ENCODE measurements around the gene USHBP1. TPM values are rescaled to one million over a fixed set of nuclear protein-coding genes. Genes with fewer than 3 reads are reported as not detected.

USHBP1 gene
- total and polyA plus RNA-seq, 2 of the 13 experiments (the other 11 are each of a cell fraction or from before 2014, with no cell fraction given): 0.15 to 1.5 TPM

DNA sequence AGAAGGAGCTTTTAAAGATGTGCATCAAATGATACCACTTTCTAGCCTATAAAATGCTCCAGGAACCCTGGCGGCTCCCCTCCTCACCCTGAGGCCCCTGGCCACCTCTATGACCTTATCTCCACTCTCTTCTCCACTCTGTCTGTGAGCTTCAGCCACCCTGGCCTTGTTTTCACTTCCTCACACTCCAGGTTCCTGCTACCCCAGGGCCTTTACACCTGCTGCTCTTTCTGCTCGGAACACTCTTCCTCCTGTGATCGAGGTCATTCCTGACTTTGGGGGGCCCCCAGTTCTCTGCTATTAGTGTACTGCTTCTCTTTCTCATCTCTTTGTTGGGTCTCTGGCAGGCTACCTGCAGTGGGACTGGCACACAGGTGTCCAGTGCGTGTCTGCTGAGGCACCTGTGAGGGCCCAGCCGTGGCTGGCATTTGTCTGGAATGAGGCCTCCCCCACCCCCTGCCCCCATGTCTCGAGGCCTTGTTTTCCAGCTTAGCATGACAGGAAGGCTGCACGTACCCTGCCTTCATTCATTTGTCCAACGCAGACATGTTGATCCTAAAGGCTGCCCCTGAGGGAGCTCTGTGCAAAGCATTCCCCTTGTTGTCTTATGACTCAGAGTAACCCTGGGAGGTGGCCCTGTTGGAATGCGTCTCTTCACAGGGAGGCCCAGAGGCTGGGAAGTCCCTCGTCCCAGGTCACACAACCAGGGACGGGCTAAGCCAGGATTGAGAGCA is 47.1 kb upstream of the USHBP1 start:
- peak; percentile 76 for DNase-seq (ENCODE audit: low spot score)
- in situ Hi-C loops (cut with HindIII; ENCODE audit: extremely low pct_ligation_motif_present, low pct_unique_long_range_greater_than_20kb): no loop called here
- POLR2A ChIA-PET: interaction anchor here (1.0 to 1.6 kb wide), 4 partner anchors 11 to 108 kb away, joined by 3 to 4 read pairs (median 4); partner anchors contain the start of gene USE1
- TF ChIP-seq, protein P1, sequence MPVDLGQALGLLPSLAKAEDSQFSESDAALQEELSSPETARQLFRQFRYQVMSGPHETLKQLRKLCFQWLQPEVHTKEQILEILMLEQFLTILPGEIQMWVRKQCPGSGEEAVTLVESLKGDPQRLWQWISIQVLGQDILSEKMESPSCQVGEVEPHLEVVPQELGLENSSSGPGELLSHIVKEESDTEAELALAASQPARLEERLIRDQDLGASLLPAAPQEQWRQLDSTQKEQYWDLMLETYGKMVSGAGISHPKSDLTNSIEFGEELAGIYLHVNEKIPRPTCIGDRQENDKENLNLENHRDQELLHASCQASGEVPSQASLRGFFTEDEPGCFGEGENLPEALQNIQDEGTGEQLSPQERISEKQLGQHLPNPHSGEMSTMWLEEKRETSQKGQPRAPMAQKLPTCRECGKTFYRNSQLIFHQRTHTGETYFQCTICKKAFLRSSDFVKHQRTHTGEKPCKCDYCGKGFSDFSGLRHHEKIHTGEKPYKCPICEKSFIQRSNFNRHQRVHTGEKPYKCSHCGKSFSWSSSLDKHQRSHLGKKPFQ (CRISPR knock-in tag; IDR thresholded peaks at IDR 0.05; ENCODE audit: insufficient replicate concordance): no peak
- TF ChIP-seq, protein P2, sequence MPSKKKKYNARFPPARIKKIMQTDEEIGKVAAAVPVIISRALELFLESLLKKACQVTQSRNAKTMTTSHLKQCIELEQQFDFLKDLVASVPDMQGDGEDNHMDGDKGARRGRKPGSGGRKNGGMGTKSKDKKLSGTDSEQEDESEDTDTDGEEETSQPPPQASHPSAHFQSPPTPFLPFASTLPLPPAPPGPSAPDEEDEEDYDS (CRISPR knock-in tag; IDR thresholded peaks at IDR 0.05): 0 out of 2 replicates have a peak, but pooled peaks have one; percentile 19
- no peak for TF ChIP-seq FOXA1 (IDR thresholded peaks at IDR 0.05)
- 0 out of 2 replicates have a peak, but pooled peaks have one; percentile 26 for TF ChIP-seq FOXA1 (CRISPR knock-in tag; IDR thresholded peaks at IDR 0.05)
- no peak for TF ChIP-seq MTA1 (CRISPR knock-in tag; IDR thresholded peaks at IDR 0.05; ENCODE audit: borderline replicate concordance)
- no peak for TF ChIP-seq ZSCAN31 (CRISPR knock-in tag; IDR thresholded peaks at IDR 0.05; ENCODE audit: low read depth)
- TF ChIP-seq, protein P3, sequence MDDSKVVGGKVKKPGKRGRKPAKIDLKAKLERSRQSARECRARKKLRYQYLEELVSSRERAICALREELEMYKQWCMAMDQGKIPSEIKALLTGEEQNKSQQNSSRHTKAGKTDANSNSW (CRISPR knock-in tag; IDR thresholded peaks at IDR 0.05; ENCODE audit: borderline replicate concordance): no peak
- TF ChIP-seq, protein P4, sequence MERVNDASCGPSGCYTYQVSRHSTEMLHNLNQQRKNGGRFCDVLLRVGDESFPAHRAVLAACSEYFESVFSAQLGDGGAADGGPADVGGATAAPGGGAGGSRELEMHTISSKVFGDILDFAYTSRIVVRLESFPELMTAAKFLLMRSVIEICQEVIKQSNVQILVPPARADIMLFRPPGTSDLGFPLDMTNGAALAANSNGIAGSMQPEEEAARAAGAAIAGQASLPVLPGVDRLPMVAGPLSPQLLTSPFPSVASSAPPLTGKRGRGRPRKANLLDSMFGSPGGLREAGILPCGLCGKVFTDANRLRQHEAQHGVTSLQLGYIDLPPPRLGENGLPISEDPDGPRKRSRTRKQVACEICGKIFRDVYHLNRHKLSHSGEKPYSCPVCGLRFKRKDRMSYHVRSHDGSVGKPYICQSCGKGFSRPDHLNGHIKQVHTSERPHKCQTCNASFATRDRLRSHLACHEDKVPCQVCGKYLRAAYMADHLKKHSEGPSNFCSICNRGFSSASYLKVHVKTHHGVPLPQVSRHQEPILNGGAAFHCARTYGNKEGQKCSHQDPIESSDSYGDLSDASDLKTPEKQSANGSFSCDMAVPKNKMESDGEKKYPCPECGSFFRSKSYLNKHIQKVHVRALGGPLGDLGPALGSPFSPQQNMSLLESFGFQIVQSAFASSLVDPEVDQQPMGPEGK (CRISPR knock-in tag; IDR thresholded peaks at IDR 0.05): no peak
- peak; percentile 84 for TF ChIP-seq TEAD3 (CRISPR knock-in tag; optimal IDR thresholded peaks at IDR 0.05; ENCODE audit: borderline replicate concordance)
- TF ChIP-seq ZNF501 (CRISPR knock-in tag; IDR thresholded peaks at IDR 0.05): 0 out of 2 replicates have a peak, but pooled peaks have one; percentile 11
- TF ChIP-seq, protein P5, sequence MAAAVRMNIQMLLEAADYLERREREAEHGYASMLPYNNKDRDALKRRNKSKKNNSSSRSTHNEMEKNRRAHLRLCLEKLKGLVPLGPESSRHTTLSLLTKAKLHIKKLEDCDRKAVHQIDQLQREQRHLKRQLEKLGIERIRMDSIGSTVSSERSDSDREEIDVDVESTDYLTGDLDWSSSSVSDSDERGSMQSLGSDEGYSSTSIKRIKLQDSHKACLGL (CRISPR knock-in tag; IDR thresholded peaks at IDR 0.05): no peak
- no peak for TF ChIP-seq SCMH1 (CRISPR knock-in tag; IDR thresholded peaks at IDR 0.05; ENCODE audit: borderline replicate concordance)
- TF ChIP-seq HIVEP1 (CRISPR knock-in tag; IDR thresholded peaks at IDR 0.05): peak; percentile 53; the same call in 1 of the 2 replicates
- no peak for TF ChIP-seq TOPORS (CRISPR knock-in tag; IDR thresholded peaks at IDR 0.05)
- TF ChIP-seq TBX2 (CRISPR knock-in tag; IDR thresholded peaks at IDR 0.05; ENCODE audit: borderline replicate concordance): no peak
- TF ChIP-seq, protein P6, sequence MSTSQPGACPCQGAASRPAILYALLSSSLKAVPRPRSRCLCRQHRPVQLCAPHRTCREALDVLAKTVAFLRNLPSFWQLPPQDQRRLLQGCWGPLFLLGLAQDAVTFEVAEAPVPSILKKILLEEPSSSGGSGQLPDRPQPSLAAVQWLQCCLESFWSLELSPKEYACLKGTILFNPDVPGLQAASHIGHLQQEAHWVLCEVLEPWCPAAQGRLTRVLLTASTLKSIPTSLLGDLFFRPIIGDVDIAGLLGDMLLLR (CRISPR knock-in tag; IDR thresholded peaks at IDR 0.05): peak; percentile 16; the same call in 1 of the 2 replicates
- TF ChIP-seq, protein P7, sequence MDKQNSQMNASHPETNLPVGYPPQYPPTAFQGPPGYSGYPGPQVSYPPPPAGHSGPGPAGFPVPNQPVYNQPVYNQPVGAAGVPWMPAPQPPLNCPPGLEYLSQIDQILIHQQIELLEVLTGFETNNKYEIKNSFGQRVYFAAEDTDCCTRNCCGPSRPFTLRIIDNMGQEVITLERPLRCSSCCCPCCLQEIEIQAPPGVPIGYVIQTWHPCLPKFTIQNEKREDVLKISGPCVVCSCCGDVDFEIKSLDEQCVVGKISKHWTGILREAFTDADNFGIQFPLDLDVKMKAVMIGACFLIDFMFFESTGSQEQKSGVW (CRISPR knock-in tag; IDR thresholded peaks at IDR 0.05; ENCODE audit: borderline replicate concordance): no peak

More for the DNA sequence above, 47.1 kb upstream of the USHBP1 start:
- Histone ChIP-seq H3K4me1 (ENCODE audit: insufficient read depth, low read length) (peaks cover 36% of the 10 kb centered on the region), H3K36me3 (replicated peaks in 1 of 2; ENCODE audit: control insufficient read depth in 1 of 2, insufficient read depth in 2 of 2, low read length in 2 of 2) (peaks cover 12 to 20% of the 10 kb centered on the region in 2 experiments; a peak in 4 of 5 replicates), H3K4me3 (replicated peaks in 1 of 3; ENCODE audit: insufficient read depth in 1 of 3, low read depth in 2 of 3, low read length in 3 of 3) (peak overlapping the region in 1 of 3 experiments; percentile 49; a peak in 3 of 6 replicates), H3K4me2 (ENCODE audit: low read depth, low read length) (peak overlapping the region; percentile 65), H2AFZ (ENCODE audit: low read length) (no peak overlapping the region), H3K9me3 (ENCODE audit: low read length) (no peaks in the 10 kb centered on the region), H3K79me2 (ENCODE audit: insufficient read depth, low read length) (peaks cover 27% of the 10 kb centered on the region), H3K27me3 (ENCODE audit: control insufficient read depth in 1 of 2, insufficient read depth in 2 of 2, low read length in 2 of 2) (no peaks in the 10 kb centered on the region; a peak in 1 of 5 replicates), H3K9ac (ENCODE audit: insufficient read depth, low read depth, low read length) (peak overlapping the region; percentile 46), H4K20me1 (ENCODE audit: insufficient read depth, low read length) (peaks cover 7% of the 10 kb centered on the region), H3K27ac (ENCODE audit: extremely low read length, insufficient read depth, low read length) (peak overlapping the region; percentile 55)
- CTCF ChIA-PET (ENCODE audit: low intra/inter-chr PET ratio, low total read pairs): no interaction called here
- BruUV-seq (replicated peaks): no TSS peak
- 60% methylated on average over 8 of the region's 11 CpGs for WGBS (ENCODE audit: low lambda C conversion rate)
- intact Hi-C loops (cut with micrococcal nuclease; ENCODE audit: unreplicated experiment): no loop called here
- FAIRE-seq (peak; percentile 21), ATAC-seq (peak; percentile 44)

Measured in HepG2 (cell line).